Measurements from ENCODE around the gene UBE2J1.

GRCh38 chr6:89278956-89279355, 73.6 kb downstream of the UBE2J1 start:
- TF ChIP-seq, protein P1, sequence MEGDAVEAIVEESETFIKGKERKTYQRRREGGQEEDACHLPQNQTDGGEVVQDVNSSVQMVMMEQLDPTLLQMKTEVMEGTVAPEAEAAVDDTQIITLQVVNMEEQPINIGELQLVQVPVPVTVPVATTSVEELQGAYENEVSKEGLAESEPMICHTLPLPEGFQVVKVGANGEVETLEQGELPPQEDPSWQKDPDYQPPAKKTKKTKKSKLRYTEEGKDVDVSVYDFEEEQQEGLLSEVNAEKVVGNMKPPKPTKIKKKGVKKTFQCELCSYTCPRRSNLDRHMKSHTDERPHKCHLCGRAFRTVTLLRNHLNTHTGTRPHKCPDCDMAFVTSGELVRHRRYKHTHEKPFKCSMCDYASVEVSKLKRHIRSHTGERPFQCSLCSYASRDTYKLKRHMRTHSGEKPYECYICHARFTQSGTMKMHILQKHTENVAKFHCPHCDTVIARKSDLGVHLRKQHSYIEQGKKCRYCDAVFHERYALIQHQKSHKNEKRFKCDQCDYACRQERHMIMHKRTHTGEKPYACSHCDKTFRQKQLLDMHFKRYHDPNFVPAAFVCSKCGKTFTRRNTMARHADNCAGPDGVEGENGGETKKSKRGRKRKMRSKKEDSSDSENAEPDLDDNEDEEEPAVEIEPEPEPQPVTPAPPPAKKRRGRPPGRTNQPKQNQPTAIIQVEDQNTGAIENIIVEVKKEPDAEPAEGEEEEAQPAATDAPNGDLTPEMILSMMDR (IDR thresholded peaks at IDR 0.05): no peak
- TF ChIP-seq POLR2A (IDR thresholded peaks at IDR 0.05): no peak

Data from heart left ventricle (tissue), 13 donors.